Germinal center (tissue), 1 donor: ENCODE results near the gene RAP1GAP2.

Experiments used
- DNase-seq: peaks from one replicate; pipeline ENCODE4 v3.0.0; 2012; ENCODE audit warnings: mixed read lengths, low spot score

Gene RAP1GAP2

GRCh38 chr17:2786176-2786881, 9.9 kb upstream of the RAP1GAP2 start:
- DNase-seq: peak; percentile 90

GRCh38 chr17:2789700-2790099, 6.5 kb upstream of the RAP1GAP2 start:
- no peak for DNase-seq

DNA sequence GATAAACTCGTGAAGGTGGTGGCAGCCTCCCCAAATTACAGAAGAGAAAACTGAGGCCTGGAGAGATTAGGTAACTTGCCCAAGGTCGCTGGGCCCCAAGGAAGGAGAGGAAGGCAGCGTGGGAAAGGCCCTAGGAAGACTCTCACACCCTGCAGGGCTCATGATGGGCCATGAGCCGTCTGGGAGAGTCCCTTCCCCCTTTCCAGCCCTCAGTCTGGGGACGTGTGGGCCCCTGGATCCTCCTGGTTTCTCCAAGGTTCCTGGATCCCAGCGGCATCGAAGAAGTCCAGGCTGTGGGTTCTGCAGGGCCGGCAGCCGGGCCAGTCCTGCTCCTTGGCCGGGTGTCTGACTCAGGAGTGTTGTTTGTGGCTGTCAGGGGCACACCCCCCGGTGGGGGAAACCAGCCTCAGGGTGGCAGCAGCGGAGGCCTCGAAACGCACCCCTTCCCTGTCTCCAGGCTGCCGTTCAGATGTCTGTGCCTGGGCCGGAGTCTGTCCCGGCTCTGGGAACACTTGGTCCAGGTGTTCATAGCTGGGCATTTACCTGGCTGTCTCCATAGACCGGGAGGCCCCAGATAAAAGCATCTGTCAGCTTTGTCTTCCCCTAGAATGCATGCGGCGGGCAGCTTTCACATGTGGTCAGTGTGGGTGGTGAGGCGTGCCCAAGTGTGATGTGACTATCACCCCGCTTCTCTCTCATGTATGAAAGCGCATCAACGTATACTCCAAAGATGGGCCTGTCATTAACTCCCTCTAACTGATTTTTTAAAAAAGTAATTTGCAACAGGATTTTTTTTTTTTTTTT, 3.7 kb upstream of the RAP1GAP2 start:
- no peak for DNase-seq

- no peak for DNase-seq
Observed at GRCh38 chr17:2794111-2794803, 2.0 kb upstream of the RAP1GAP2 start.

DNA sequence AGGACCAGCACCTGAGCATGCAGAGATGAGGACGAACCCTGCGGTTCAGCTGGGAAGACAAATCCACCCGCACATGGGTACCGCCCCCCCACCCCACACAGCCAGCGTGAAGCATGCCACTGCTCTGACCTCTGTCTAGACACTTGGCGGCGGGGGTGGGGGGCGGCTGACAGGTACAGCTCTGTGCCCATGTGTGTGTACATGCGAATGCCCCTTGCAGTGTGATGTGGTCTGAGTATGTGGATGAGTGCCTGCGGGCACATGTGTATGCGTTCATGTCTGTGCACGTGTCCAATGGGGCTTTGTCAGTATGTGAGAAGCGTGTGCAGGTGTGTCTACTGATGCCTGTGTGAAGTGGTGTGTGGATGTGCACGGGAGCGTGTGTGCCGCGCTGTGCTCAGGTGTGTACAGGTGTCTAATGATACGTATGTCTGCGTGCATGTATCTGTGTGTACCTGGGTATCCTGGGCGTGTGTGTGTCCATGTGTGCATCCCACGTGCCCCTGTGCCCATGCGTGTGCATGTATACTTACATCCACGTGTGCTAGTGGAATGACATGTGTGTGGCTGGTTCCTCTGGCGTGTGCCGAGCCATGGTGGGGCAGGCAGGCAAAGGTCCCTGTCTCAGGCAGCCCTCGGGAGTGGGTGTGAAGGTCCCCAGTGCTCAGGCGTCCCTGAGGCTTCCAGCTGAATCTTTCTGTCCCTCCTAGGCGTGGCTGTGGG, 636 bp upstream of the RAP1GAP2 start:
- DNase-seq: no peak

GRCh38 chr17:2797226-2797625, 988 bp downstream of the RAP1GAP2 start:
- DNase-seq: no peak

GRCh38 chr17:2797637-2798036, 1.4 kb downstream of the RAP1GAP2 start:
- DNase-seq: no peak

DNA sequence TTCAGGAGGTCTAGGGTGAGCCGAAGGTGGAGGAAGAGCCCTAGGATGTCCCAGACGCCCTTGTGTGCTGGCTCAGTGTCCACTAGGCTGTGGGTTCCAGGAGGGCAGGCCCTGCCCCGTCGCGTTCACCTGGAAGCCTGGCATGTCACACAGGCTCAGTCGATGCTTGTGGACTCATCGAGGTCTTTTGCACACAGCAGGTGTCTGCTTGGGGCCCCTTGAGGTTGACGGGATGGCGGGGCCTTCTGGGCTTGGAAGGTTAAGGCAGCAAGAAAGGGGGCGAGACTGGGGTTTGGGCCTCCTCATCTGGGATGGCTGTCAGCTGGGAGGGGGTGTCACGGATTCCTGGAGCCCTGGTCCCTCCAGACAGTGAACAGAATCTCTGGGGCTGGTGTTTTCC, 1.9 kb downstream of the RAP1GAP2 start:
- DNase-seq: no peak

GRCh38 chr17:2798678-2799077, 2.4 kb downstream of the RAP1GAP2 start:
- DNase-seq: no peak

- no peak for DNase-seq
Observed at GRCh38 chr17:2799653-2800052, 3.4 kb downstream of the RAP1GAP2 start.

GRCh38 chr17:2800367-2800766, 4.1 kb downstream of the RAP1GAP2 start:
- DNase-seq: no peak

DNA sequence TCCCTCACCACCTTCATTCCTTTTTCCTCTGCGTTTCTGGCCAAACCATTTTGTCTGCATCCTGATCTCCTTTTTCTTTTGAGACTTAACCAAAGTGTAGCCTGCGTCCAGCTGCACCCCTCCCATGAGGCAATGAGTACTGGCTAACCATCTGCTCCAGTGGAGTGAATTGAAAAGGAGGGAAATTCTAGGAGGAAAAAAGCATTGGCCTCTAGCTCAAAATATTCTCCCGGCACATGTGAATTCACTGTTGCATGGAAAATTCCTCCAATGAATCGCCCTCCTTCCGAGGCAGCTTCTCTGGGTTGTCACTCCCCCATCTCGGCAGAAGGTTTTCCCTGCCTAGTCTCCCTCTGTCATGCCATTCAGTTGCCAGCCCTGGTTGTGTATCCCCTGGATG, 5.6 kb downstream of the RAP1GAP2 start:
- no peak for DNase-seq

GRCh38 chr17:2802574-2802973, 6.3 kb downstream of the RAP1GAP2 start:
- no peak for DNase-seq

DNA sequence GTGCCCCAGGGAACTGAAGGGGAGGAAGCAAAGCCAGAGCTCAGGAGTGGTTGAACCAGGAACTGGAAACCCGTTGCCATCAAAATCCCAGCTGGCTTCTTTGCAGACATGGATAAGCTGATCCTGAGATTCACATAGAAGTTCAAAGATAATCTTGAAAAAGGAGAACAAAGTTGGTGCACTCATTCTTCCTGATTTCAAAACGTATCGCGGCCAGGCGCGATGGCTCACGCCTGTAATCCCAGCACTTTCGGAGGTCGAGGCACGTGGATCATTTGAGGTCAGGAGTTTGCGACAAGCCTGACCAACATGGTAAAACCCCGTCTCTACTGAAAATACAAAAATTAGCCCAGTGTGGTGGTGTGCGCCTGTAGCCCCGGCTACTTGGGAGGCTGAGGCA, 7.1 kb downstream of the RAP1GAP2 start:
- DNase-seq: no peak

GRCh38 chr17:2803971-2804370, 7.7 kb downstream of the RAP1GAP2 start:
- no peak for DNase-seq

- DNase-seq: no peak
Observed at GRCh38 chr17:2804912-2805311, 8.7 kb downstream of the RAP1GAP2 start.

DNA sequence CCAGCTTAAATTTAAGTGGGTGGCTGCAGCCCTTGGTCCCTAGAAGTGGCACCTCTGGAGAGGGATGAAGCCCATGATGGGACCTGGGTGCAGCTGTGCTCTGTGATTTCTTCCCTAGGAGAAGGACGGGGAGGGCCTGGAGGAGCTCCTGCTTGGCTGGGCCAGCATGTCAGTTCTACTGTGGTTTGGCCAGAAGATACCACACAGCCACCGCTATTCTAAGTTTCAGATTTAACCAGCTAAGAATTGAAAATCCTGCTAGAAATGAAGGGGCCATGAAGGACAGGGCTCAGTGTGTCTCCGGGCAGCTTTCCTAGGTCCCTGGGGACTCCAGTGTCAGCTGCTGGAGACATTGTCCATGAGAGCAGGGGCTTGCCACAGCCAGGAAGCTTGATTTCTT, 9.7 kb downstream of the RAP1GAP2 start:
- DNase-seq: no peak

GRCh38 chr17:2808367-2809335, 12.4 kb downstream of the RAP1GAP2 start:
- no peak for DNase-seq

DNA sequence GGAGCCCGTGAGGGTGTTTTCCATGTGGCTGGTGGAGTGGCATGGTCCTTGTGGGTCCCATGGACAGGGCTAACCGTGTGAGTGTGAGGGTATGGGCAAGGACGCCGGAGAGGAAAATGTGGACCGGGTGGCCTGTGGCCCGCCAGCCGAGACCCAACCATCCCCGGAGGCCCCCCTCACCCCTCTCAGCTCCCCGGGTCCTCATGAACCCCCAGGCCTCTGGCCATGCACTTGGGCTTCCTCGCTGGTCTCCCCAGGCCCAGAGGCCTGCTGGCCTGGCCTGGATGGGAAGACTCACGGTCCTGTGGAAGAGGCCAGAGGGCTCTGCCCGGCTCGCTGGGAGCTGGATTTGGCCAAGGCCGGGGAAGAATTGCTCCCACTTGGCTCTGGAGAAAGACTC, 13.1 kb downstream of the RAP1GAP2 start:
- no peak for DNase-seq

DNA sequence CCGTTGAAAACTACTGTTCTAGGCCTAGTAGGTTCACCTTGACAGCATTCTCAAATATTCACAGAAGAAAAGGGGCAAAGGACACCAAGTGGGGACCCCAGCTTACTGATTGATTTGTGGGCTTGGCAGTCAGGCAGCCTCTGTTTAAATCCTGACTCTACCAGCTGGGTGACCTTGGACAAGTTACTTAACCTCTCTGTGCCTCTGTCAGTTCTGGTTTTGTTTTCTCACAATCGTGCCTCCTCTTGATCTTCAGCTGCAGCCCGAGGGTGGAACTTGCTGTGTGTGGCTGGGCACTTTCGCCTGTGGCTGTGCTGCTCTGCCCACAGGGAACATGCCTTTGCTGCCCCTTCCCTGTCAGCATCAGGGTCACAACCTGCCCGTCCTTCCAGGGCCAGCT, 17.8 kb downstream of the RAP1GAP2 start:
- DNase-seq: no peak
